ENCODE results near the gene NOB1.

The NOB1 gene

GRCh38 chr16:69725480-69726312 lies 29.0 kb downstream of the NOB1 start:
- H3K27ac ChIP-seq: peak overlapping the region; percentile 96
- no peak for TF ChIP-seq ZFX (IDR thresholded peaks at IDR 0.05)
- TF ChIP-seq CTCF (conservative IDR thresholded peaks at IDR 0.05): no peak

- no peak for TF ChIP-seq ZFX (IDR thresholded peaks at IDR 0.05)
- no peak for TF ChIP-seq CTCF (conservative IDR thresholded peaks at IDR 0.05)
- peak overlapping the region; percentile 96 for H3K27ac ChIP-seq
These were observed 29.7 kb downstream of the NOB1 start for GRCh38 chr16:69724981-69725479.

- TF ChIP-seq ZFX (IDR thresholded peaks at IDR 0.05) (no peak), CTCF (conservative IDR thresholded peaks at IDR 0.05) (no peak)
- H3K27ac ChIP-seq: no peak overlapping the region; the same call in 1 of the 2 replicates
These were observed 30.3 kb downstream of the NOB1 start for GRCh38 chr16:69724414-69724873.

- H3K27ac ChIP-seq: peak overlapping the region; percentile 61; the same call in 1 of the 2 replicates
- TF ChIP-seq CTCF (conservative IDR thresholded peaks at IDR 0.05): no peak
- TF ChIP-seq ZFX (IDR thresholded peaks at IDR 0.05): no peak
These were observed 33.2 kb downstream of the NOB1 start for GRCh38 chr16:69721441-69721957.

GRCh38 chr16:69720822-69721430 lies 33.8 kb downstream of the NOB1 start:
- TF ChIP-seq CTCF (conservative IDR thresholded peaks at IDR 0.05) (no peak), ZFX (IDR thresholded peaks at IDR 0.05) (no peak)
- no peak overlapping the region for H3K27ac ChIP-seq

- TF ChIP-seq ZFX (IDR thresholded peaks at IDR 0.05): no peak
- no peak for TF ChIP-seq CTCF (conservative IDR thresholded peaks at IDR 0.05)
- no peak overlapping the region; the same call in 1 of the 2 replicates for H3K27ac ChIP-seq
These were observed 36.5 kb downstream of the NOB1 start for GRCh38 chr16:69718111-69718764.

Measured in C4-2B (cell line).